GM23248 (cell line): ENCODE measurements around the gene CHD9. TPM values are rescaled to one million over a fixed set of nuclear protein-coding genes. Genes with fewer than 3 reads are reported as not detected.

ENCODE experiments used
- DNase-seq: peaks from one replicate; pipeline ENCODE4 v3.0.0-alpha.2; 2015
- H2AFZ ChIP-seq: fragments of 200-600 bp; sonication (generic); 2 replicates; pipeline ENCODE4 v1.6.1; 2016; ENCODE audit warnings: antibody characterized with exemption
- H3F3A ChIP-seq: fragments of 200-600 bp; sonication (generic); 2 replicates; pipeline ENCODE4 v1.6.1; 2016; ENCODE audit warnings: mild to moderate bottlenecking, antibody characterized with exemption, mixed run types; ENCODE audit not compliant: insufficient read depth
- H3K27ac ChIP-seq: fragments of 200-600 bp; sonication (generic); 2 replicates; pipeline ENCODE4 v1.5.1; 2016; ENCODE audit warnings: mild to moderate bottlenecking
- H3K27me3 ChIP-seq: fragments of 200-600 bp; sonication (generic); replicated peaks from 2 replicates; pipeline ENCODE4 v1.6.1; 2016; ENCODE audit warnings: mild to moderate bottlenecking; ENCODE audit not compliant: insufficient read depth
- H3K36me3 ChIP-seq: fragments of 200-600 bp; sonication (generic); 2 replicates; pipeline ENCODE4 v1.6.1; 2016; ENCODE audit warnings: low read depth, mild to moderate bottlenecking
- H3K4me1 ChIP-seq: fragments of 200-600 bp; sonication (generic); 2 replicates; pipeline ENCODE4 v1.6.1; 2016; ENCODE audit warnings: mild to moderate bottlenecking; ENCODE audit not compliant: insufficient read depth
- H3K4me2 ChIP-seq: fragments of 200-600 bp; sonication (generic); one replicate; pipeline ENCODE4 v1.6.1; 2016; ENCODE audit warnings: mild to moderate bottlenecking; ENCODE audit not compliant: unreplicated experiment
- H3K4me3 ChIP-seq: fragments of 200-600 bp; sonication (generic); 2 replicates; pipeline ENCODE4 v1.5.1; 2016; ENCODE audit warnings: mild to moderate bottlenecking
- H3K79me2 ChIP-seq: fragments of 200-600 bp; sonication (generic); 2 replicates; pipeline ENCODE4 v1.6.1; 2016; ENCODE audit warnings: mild to moderate bottlenecking; ENCODE audit not compliant: insufficient read depth
- H3K9ac ChIP-seq: fragments of 200-600 bp; sonication (generic); 2 replicates; pipeline ENCODE4 v1.6.1; 2016; ENCODE audit warnings: mild to moderate bottlenecking
- H3K9me2 ChIP-seq: fragments of 200-600 bp; sonication (generic); 2 replicates; pipeline ENCODE4 v1.6.1; 2016; ENCODE audit warnings: mixed run types, mild to moderate bottlenecking, moderate library complexity; ENCODE audit not compliant: insufficient read depth
- H3K9me3 ChIP-seq: fragments of 200-600 bp; sonication (generic); one replicate; pipeline ENCODE4 v1.6.1; 2017; ENCODE audit warnings: low read depth
- H4K20me1 ChIP-seq: fragments of 200-600 bp; sonication (generic); 2 replicates; pipeline ENCODE4 v1.6.0; 2016; ENCODE audit not compliant: insufficient read depth
- EZH2 ChIP-seq: fragments of 200-600 bp; sonication (generic); IDR thresholded peaks from 2 replicates; pipeline ENCODE4 v1.6.1; 2018; ENCODE audit warnings: antibody characterized with exemption, mild to moderate bottlenecking; ENCODE audit not compliant: insufficient read depth, poor library complexity, severe bottlenecking
- EZH2phosphoT487 ChIP-seq: fragments of 200-600 bp; sonication (generic); IDR thresholded peaks from 2 replicates; pipeline ENCODE4 v1.6.1; 2018; ENCODE audit warnings: antibody characterized with exemption, moderate library complexity, mild to moderate bottlenecking, low read depth; ENCODE audit not compliant: insufficient read depth
- WGBS, 2 experiments: methylation state at CpG; one replicate each; pipeline ENCODE4 v1.1.6; 2015 to 2017; ENCODE audit warnings: low lambda C conversion rate in 2 of 2, low coverage in 1 of 2; ENCODE audit errors: missing lambda C conversion rate in 2 of 2; 5-methylcytosine and 5-hydroxymethylcytosine counted together
- in situ Hi-C: fragments of 300-500 bp; cut with MboI; formaldehyde crosslinking; loops from 2 replicates; pipeline ENCODE4 v1.15.0; 2020
- polyA plus RNA-seq: library from polyadenylated mRNA; unstranded; fragments of >200 nt; fragmentation: Nextera tagmentation; extraction: Ambion mirVana; gene quantifications from 2 replicates; pipeline ENCODE4 v1.2.1, GENCODE V29; 2016
- total RNA-seq: library from RNA; depleted of rRNA; stranded (reverse); fragments of >200 nt; shearing (Covaris generic); gene quantifications from 2 replicates; pipeline ENCODE4 v1.2.3, GENCODE V29; 2014

Gene CHD9
- total and polyA plus RNA-seq, 2 experiments from 2014 or later = 20.5 to 47.4 TPM

- peaks cover 68% of the 10 kb centered on the region for H3K36me3 ChIP-seq
- no peak for DNase-seq
- TF ChIP-seq EZH2 (no peak), EZH2phosphoT487 (no peak)
- H3K4me1 ChIP-seq = no peaks in the 10 kb centered on the region; the same call in 1 of the 2 replicates
- no peak overlapping the region for H3K9ac ChIP-seq
- H3K79me2 ChIP-seq = no peaks in the 10 kb centered on the region
- H3K9me2 ChIP-seq = no peaks in the 10 kb centered on the region
- no peak overlapping the region for H3K27ac ChIP-seq
- 88 to 92% methylated on average over 2 of the region's 2 CpGs for WGBS, 2 experiments
- no peaks in the 10 kb centered on the region for H3K27me3 ChIP-seq
- in situ Hi-C loops = no loop called here
- H4K20me1 ChIP-seq = no peaks in the 10 kb centered on the region
- H3K9me3 ChIP-seq = no peaks in the 10 kb centered on the region
- no peak overlapping the region for H3K4me2 ChIP-seq
- peaks cover 37% of the 10 kb centered on the region for H3F3A ChIP-seq
- H3K4me3 ChIP-seq = no peak overlapping the region
- no peak overlapping the region for H2AFZ ChIP-seq
Observed at GRCh38 chr16:53281280-53281679, 226.5 kb downstream of the CHD9 start.

- H3K27ac ChIP-seq = no peak overlapping the region
- no peak overlapping the region for H3K9ac ChIP-seq
- H3F3A ChIP-seq = peaks cover 37% of the 10 kb centered on the region
- no peaks in the 10 kb centered on the region for H3K9me2 ChIP-seq
- H2AFZ ChIP-seq = no peak overlapping the region
- no peaks in the 10 kb centered on the region for H3K79me2 ChIP-seq
- H4K20me1 ChIP-seq = no peaks in the 10 kb centered on the region
- no peaks in the 10 kb centered on the region for H3K9me3 ChIP-seq
- no peaks in the 10 kb centered on the region for H3K27me3 ChIP-seq
- DNase-seq = no peak
- in situ Hi-C loops = no loop called here
- no peak overlapping the region for H3K4me3 ChIP-seq
- H3K36me3 ChIP-seq = peaks cover 68% of the 10 kb centered on the region
- no peak overlapping the region for H3K4me2 ChIP-seq
- 96% methylated on average over 2 of the region's 2 CpGs for WGBS, 2 experiments
- no peaks in the 10 kb centered on the region; the same call in 1 of the 2 replicates for H3K4me1 ChIP-seq
- TF ChIP-seq EZH2 (no peak), EZH2phosphoT487 (no peak)
Observed at GRCh38 chr16:53281859-53282258, 227.1 kb downstream of the CHD9 start.

- H3K4me1 ChIP-seq = no peaks in the 10 kb centered on the region; the same call in 1 of the 2 replicates
- no peak for TF ChIP-seq EZH2
- TF ChIP-seq EZH2phosphoT487 = no peak
- no peak overlapping the region for H3K27ac ChIP-seq
- no peaks in the 10 kb centered on the region for H4K20me1 ChIP-seq
- in situ Hi-C loops = no loop called here
- WGBS, 2 experiments = 94 to 99% methylated on average over 5 of the region's 5 CpGs
- no peaks in the 10 kb centered on the region for H3K79me2 ChIP-seq
- peaks cover 68% of the 10 kb centered on the region for H3K36me3 ChIP-seq
- no peak for DNase-seq
- H3K9me3 ChIP-seq = no peaks in the 10 kb centered on the region
- no peak overlapping the region for H3K4me3 ChIP-seq
- H2AFZ ChIP-seq = no peak overlapping the region
- no peaks in the 10 kb centered on the region for H3K27me3 ChIP-seq
- no peaks in the 10 kb centered on the region for H3K9me2 ChIP-seq
- H3F3A ChIP-seq = peaks cover 37% of the 10 kb centered on the region
- H3K9ac ChIP-seq = no peak overlapping the region
- H3K4me2 ChIP-seq = no peak overlapping the region
Observed at GRCh38 chr16:53282328-53282727, 227.5 kb downstream of the CHD9 start.

DNA sequence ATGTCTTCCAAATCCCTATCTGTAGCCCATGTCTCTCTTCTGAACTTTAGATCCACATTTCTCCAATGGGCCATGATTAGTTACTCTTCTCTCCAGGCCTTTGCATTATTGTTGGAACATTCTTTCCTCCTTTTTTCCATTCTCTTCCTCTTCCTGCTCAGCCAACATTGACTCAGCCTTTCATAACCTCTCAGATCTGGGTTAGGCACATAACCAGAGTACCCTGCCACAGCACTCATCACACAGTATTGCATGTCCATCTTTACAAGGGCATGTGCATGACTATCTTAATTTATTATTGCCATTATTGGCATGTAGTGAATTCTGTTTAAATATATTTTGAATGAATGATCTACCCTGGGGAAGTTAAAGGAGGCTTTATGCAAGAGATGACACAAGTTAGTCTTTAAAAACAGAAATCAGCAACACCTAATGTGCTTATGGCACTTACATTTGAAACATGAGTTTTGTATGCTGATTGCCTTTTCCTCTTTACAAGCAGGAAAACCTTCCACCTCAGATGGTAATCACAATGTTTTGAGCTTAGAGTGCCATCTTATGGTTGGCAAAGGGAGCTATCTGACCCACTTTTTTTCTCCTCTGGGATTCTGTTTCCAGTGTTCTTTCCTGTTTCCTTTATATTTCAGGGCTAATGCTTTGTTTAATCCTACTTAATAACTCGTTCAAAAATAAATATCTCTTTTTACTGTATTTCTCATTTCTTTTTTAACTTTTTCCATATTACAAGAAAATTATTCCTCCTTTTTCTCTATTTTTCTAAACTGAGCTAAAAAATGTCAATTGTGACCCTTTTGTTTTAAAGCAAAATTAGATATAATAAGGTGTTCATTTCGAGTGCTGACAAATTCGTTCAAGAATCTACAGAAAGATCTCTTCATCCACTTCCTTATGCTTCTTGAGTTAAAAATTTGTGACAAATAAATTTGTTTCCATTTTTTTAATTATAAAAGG is 228.5 kb downstream of the CHD9 start:
- Histone ChIP-seq H3K4me3 (no peak overlapping the region), H3K9ac (no peak overlapping the region), H3K9me3 (no peaks in the 10 kb centered on the region), H3F3A (peaks cover 38% of the 10 kb centered on the region), H3K36me3 (peaks cover 68% of the 10 kb centered on the region), H3K4me1 (no peaks in the 10 kb centered on the region; the same call in 1 of the 2 replicates), H3K27ac (no peak overlapping the region), H3K9me2 (no peaks in the 10 kb centered on the region), H4K20me1 (no peaks in the 10 kb centered on the region), H3K79me2 (no peaks in the 10 kb centered on the region), H3K27me3 (no peaks in the 10 kb centered on the region), H2AFZ (no peak overlapping the region), H3K4me2 (no peak overlapping the region)
- 72 to 74% methylated on average over 3 of the region's 3 CpGs for WGBS, 2 experiments
- in situ Hi-C loops = no loop called here
- TF ChIP-seq EZH2phosphoT487 (no peak), EZH2 (no peak)
- DNase-seq = peak; percentile 74
